GM23338 (cell line): ENCODE results near the gene SEPTIN6. TPM values are rescaled to one million over a fixed set of nuclear protein-coding genes. Genes with fewer than 3 reads are reported as not detected.

Source experiments
- ATAC-seq: fragments of 200-7000 bp; cut with Tn5 transposase; 3 replicates; pipeline ENCODE4 v1.9.1; 2020
- DNase-seq: peaks from one replicate; pipeline ENCODE4 v3.0.0-alpha.2; 2015; ENCODE audit warnings: low spot score
- H2AFZ ChIP-seq: fragments of 200-600 bp; sonication (generic); 2 replicates; pipeline ENCODE4 v1.8.0; 2016; ENCODE audit warnings: antibody characterized with exemption, mild to moderate bottlenecking, moderate library complexity
- H3F3A ChIP-seq: fragments of 200-600 bp; sonication (generic); replicated peaks from 2 replicates; pipeline ENCODE4 v1.8.0; 2017; ENCODE audit warnings: antibody characterized with exemption, mixed run types, low read depth
- H3K27ac ChIP-seq: fragments of 200-600 bp; sonication (generic); 2 replicates; pipeline ENCODE4 v1.6.1; 2016; ENCODE audit warnings: low read depth
- H3K27me3 ChIP-seq: fragments of 200-600 bp; sonication (generic); 2 replicates; pipeline ENCODE4 v1.8.0; 2016; ENCODE audit warnings: mild to moderate bottlenecking, mixed run types, moderate library complexity; ENCODE audit not compliant: insufficient read depth
- H3K36me3 ChIP-seq: fragments of 200-600 bp; sonication (generic); 2 replicates; pipeline ENCODE4 v1.8.0; 2016; ENCODE audit warnings: mild to moderate bottlenecking; ENCODE audit not compliant: insufficient read depth
- H3K4me1 ChIP-seq: fragments of 200-600 bp; sonication (generic); 2 replicates; pipeline ENCODE4 v1.8.0; 2016; ENCODE audit warnings: mild to moderate bottlenecking, moderate library complexity; ENCODE audit not compliant: insufficient read depth
- H3K4me2 ChIP-seq: fragments of 200-600 bp; sonication (generic); 2 replicates; pipeline ENCODE4 v1.7.1; 2017; ENCODE audit warnings: mixed run types
- H3K4me3 ChIP-seq: fragments of 200-600 bp; sonication (generic); 2 replicates; pipeline ENCODE4 v1.6.1; 2016; ENCODE audit warnings: mixed run types
- H3K79me2 ChIP-seq: fragments of 200-600 bp; sonication (generic); replicated peaks from 2 replicates; pipeline ENCODE4 v1.8.0; 2017; ENCODE audit warnings: mild to moderate bottlenecking; ENCODE audit not compliant: insufficient read depth
- H3K9me2 ChIP-seq: fragments of 200-600 bp; sonication (generic); 2 replicates; pipeline ENCODE4 v1.8.0; 2017; ENCODE audit not compliant: insufficient read depth
- H4K20me1 ChIP-seq: fragments of 200-600 bp; sonication (generic); replicated peaks from 2 replicates; pipeline ENCODE4 v1.8.0; 2017; ENCODE audit warnings: mild to moderate bottlenecking; ENCODE audit not compliant: insufficient read depth
- H3K27ac Mint-ChIP-seq: 2 replicates; pipeline ENCODE4 v1.8.0; 2020; ENCODE audit warnings: inconsistent platforms, mild to moderate bottlenecking, moderate library complexity, mixed read lengths
- H3K27me3 Mint-ChIP-seq: 3 replicates; pipeline ENCODE4 v1.8.0; 2022; ENCODE audit warnings: low read depth, mild to moderate bottlenecking, moderate library complexity, mixed read lengths, inconsistent platforms; ENCODE audit not compliant: insufficient read depth, poor library complexity
- H3K36me3 Mint-ChIP-seq: 3 replicates; pipeline ENCODE4 v1.8.0; 2021; ENCODE audit warnings: low read depth, mild to moderate bottlenecking, inconsistent platforms, moderate library complexity, mixed read lengths
- H3K4me1 Mint-ChIP-seq: 3 replicates; pipeline ENCODE4 v1.8.0; 2020; ENCODE audit warnings: mild to moderate bottlenecking, inconsistent platforms, mixed read lengths
- H3K4me3 Mint-ChIP-seq: 3 replicates; pipeline ENCODE4 v1.8.0; 2021; ENCODE audit warnings: moderate library complexity, mild to moderate bottlenecking, inconsistent platforms, mixed read lengths
- H3K9me3 Mint-ChIP-seq: 3 replicates; pipeline ENCODE4 v1.8.0; 2020; ENCODE audit warnings: moderate library complexity, mild to moderate bottlenecking, inconsistent platforms, mixed read lengths
- CTCF ChIP-seq, 2 experiments: fragments of 200-600 bp in 1 of 2; sonication (generic) in 1 of 2; conservative IDR thresholded peaks; 2 replicates each; pipeline versions ENCODE4 v1.5.1 to v1.6.1; 2016 to 2017; ENCODE audit warnings: antibody characterized with exemption in 2 of 2, low read depth in 2 of 2, mild to moderate bottlenecking in 2 of 2, moderate library complexity in 1 of 2
- EZH2 ChIP-seq: fragments of 200-600 bp; sonication (generic); IDR thresholded peaks from one replicate; pipeline ENCODE4 v1.8.0; 2017; ENCODE audit warnings: antibody characterized with exemption, mild to moderate bottlenecking, low read depth; ENCODE audit not compliant: unreplicated experiment
- EZH2phosphoT487 ChIP-seq: fragments of 200-600 bp; sonication (generic); IDR thresholded peaks from one replicate; pipeline ENCODE4 v1.8.1; 2018; ENCODE audit warnings: antibody characterized with exemption; ENCODE audit not compliant: unreplicated experiment
- POLR2AphosphoS5 ChIP-seq: IDR thresholded peaks from 2 replicates; pipeline ENCODE4 v1.6.1; 2016; ENCODE audit warnings: antibody characterized with exemption, low read depth
- STAT1 ChIP-seq: IDR thresholded peaks from one replicate; pipeline ENCODE4 v1.6.1; 2016; ENCODE audit warnings: antibody characterized with exemption; ENCODE audit not compliant: unreplicated experiment
- ZNF114 ChIP-seq: fragments of 250-450 bp; sonication (Bioruptor Pico); IDR thresholded peaks from 2 replicates; pipeline ENCODE4 v1.5.0; 2020; ENCODE audit warnings: mild to moderate bottlenecking, moderate library complexity
- ZNF331 ChIP-seq: fragments of 250-450 bp; sonication (Bioruptor Pico); IDR thresholded peaks from 2 replicates; pipeline ENCODE4 v1.5.0; 2020; ENCODE audit warnings: low read depth, mild to moderate bottlenecking, moderate library complexity
- polyA plus RNA-seq: library from polyadenylated mRNA; unstranded; fragments of >200 nt; fragmentation: Nextera tagmentation; extraction: Ambion mirVana; gene quantifications from 2 replicates; pipeline ENCODE4 v1.2.1, GENCODE V29; 2016
- total RNA-seq: library from RNA; depleted of rRNA; stranded (reverse); fragments of >200 nt; shearing (Covaris generic); gene quantifications from 2 replicates; pipeline ENCODE4 v1.2.3, GENCODE V29; 2014
- TF ChIP-seq, protein P1 (sequence below): IDR thresholded peaks from one replicate; pipeline ENCODE4 v1.6.1; 2018; ENCODE audit warnings: antibody characterized with exemption; ENCODE audit not compliant: unreplicated experiment
- TF ChIP-seq, protein P2 (sequence below): IDR thresholded peaks from 2 replicates; pipeline ENCODE4 v1.6.1; 2016; ENCODE audit warnings: antibody characterized with exemption

The SEPTIN6 gene
- total and polyA plus RNA-seq, 2 experiments from 2014 or later, result 37.0 to 43.6 TPM

- TF ChIP-seq POLR2AphosphoS5, result no peak
- Histone ChIP-seq H3K27me3 (peaks cover 9% of the 10 kb centered on the region; the same call in 1 of the 2 replicates), H4K20me1 (no peaks in the 10 kb centered on the region), H3K4me1 (peaks cover 19% of the 10 kb centered on the region), H2AFZ (no peak overlapping the region), H3K4me3 (no peak overlapping the region), H3K9me2 (no peaks in the 10 kb centered on the region), H3K36me3 (no peaks in the 10 kb centered on the region), H3F3A (no peaks in the 10 kb centered on the region), H3K27ac (no peak overlapping the region), H3K4me2 (no peak overlapping the region), H3K79me2 (peaks cover 80% of the 10 kb centered on the region)
- no peak for DNase-seq
- no peak for ATAC-seq
- Mint-ChIP-seq H3K4me3 (no peak overlapping the region), H3K27me3 (peaks cover 6% of the 10 kb centered on the region), H3K9me3 (no peaks in the 10 kb centered on the region; the same call in 2 of the 3 replicates), H3K36me3 (peaks cover 3% of the 10 kb centered on the region; the same call in 1 of the 3 replicates), H3K4me1 (peaks cover 36% of the 10 kb centered on the region), H3K27ac (no peak overlapping the region)
Measured at GRCh38 chrX:119688911-119689321, 4.1 kb downstream of the SEPTIN6 start.

DNA sequence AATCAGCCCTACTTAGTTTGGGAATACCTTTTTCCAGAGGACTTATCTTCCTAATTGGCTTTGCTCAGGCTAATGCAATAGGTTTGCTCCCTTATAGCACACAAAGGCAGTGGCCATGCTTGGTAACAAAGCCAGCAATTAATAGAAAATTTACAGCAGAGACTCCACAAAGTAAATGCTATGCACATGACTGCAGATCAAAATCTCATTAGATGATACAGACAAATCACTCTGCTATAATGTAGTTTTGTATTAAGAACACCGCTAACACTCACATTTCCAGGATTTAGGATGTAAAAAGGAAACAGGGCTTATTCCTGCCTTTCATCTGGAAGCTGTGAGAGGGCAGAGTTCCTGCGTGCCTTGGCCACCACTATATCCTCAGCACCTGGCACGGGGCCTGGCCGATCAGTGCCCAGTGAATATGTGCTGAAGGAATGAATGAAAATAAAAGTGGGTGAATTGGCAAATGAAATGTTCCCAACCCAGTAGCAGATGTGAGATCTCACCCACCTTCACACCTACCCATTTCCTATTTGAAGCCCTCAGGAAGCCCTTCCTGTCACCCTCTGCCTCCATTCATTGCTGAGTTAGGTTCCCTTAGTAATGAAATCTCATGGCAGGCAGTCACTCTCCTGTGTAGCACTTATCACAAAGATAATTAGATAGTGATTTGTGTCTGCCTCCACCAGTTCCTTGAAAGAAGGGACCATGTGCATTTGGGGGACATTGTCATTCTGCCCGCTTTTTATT, 5.1 kb downstream of the SEPTIN6 start:
- TF ChIP-seq EZH2phosphoT487 (no peak), CTCF (conservative IDR thresholded peaks at IDR 0.05; ENCODE audit: low read depth in 2 of 2) (no peak), STAT1 (no peak), EZH2 (no peak), ZNF114 (CRISPR knock-in tag) (no peak), POLR2AphosphoS5 (no peak), ZNF331 (CRISPR knock-in tag) (no peak)
- TF ChIP-seq, protein P1, sequence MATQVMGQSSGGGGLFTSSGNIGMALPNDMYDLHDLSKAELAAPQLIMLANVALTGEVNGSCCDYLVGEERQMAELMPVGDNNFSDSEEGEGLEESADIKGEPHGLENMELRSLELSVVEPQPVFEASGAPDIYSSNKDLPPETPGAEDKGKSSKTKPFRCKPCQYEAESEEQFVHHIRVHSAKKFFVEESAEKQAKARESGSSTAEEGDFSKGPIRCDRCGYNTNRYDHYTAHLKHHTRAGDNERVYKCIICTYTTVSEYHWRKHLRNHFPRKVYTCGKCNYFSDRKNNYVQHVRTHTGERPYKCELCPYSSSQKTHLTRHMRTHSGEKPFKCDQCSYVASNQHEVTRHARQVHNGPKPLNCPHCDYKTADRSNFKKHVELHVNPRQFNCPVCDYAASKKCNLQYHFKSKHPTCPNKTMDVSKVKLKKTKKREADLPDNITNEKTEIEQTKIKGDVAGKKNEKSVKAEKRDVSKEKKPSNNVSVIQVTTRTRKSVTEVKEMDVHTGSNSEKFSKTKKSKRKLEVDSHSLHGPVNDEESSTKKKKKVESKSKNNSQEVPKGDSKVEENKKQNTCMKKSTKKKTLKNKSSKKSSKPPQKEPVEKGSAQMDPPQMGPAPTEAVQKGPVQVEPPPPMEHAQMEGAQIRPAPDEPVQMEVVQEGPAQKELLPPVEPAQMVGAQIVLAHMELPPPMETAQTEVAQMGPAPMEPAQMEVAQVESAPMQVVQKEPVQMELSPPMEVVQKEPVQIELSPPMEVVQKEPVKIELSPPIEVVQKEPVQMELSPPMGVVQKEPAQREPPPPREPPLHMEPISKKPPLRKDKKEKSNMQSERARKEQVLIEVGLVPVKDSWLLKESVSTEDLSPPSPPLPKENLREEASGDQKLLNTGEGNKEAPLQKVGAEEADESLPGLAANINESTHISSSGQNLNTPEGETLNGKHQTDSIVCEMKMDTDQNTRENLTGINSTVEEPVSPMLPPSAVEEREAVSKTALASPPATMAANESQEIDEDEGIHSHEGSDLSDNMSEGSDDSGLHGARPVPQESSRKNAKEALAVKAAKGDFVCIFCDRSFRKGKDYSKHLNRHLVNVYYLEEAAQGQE, result no peak
- TF ChIP-seq, protein P2, sequence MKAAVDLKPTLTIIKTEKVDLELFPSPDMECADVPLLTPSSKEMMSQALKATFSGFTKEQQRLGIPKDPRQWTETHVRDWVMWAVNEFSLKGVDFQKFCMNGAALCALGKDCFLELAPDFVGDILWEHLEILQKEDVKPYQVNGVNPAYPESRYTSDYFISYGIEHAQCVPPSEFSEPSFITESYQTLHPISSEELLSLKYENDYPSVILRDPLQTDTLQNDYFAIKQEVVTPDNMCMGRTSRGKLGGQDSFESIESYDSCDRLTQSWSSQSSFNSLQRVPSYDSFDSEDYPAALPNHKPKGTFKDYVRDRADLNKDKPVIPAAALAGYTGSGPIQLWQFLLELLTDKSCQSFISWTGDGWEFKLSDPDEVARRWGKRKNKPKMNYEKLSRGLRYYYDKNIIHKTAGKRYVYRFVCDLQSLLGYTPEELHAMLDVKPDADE, result no peak
- H3K27ac ChIP-seq, result no peak overlapping the region

More for the DNA sequence above, 5.1 kb downstream of the SEPTIN6 start:
- Histone ChIP-seq H3K4me1 (peaks cover 19% of the 10 kb centered on the region), H3K36me3 (no peaks in the 10 kb centered on the region), H3K4me2 (no peak overlapping the region), H3K9me2 (no peaks in the 10 kb centered on the region), H2AFZ (no peak overlapping the region), H3K79me2 (peaks cover 87% of the 10 kb centered on the region), H3K27me3 (0 out of 2 replicates have a peak, but pooled peaks cover 5% of the 10 kb centered on the region), H3K4me3 (no peak overlapping the region), H4K20me1 (no peaks in the 10 kb centered on the region), H3F3A (no peaks in the 10 kb centered on the region)
- H3K4me1 Mint-ChIP-seq, result peaks cover 35% of the 10 kb centered on the region
- H3K4me3 Mint-ChIP-seq, result no peak overlapping the region
- no peak for ATAC-seq
- H3K27me3 Mint-ChIP-seq, result peaks cover 6% of the 10 kb centered on the region
- DNase-seq, result no peak
- peaks cover 3% of the 10 kb centered on the region; the same call in 1 of the 3 replicates for H3K36me3 Mint-ChIP-seq
- H3K9me3 Mint-ChIP-seq, result no peaks in the 10 kb centered on the region; the same call in 2 of the 3 replicates
- no peak overlapping the region for H3K27ac Mint-ChIP-seq
